ENCODE measurements around the gene PXYLP1. TPM values are rescaled to one million over a fixed set of nuclear protein-coding genes. Genes with fewer than 3 reads are reported as not detected.
"Not testable (repeated sequence)": the region's sequence is repeated elsewhere in the genome, so short reads cannot be mapped to it uniquely, and the experiment has no call there.

The PXYLP1 gene
- total RNA-seq, 1 donor = 9.1 TPM

DNA sequence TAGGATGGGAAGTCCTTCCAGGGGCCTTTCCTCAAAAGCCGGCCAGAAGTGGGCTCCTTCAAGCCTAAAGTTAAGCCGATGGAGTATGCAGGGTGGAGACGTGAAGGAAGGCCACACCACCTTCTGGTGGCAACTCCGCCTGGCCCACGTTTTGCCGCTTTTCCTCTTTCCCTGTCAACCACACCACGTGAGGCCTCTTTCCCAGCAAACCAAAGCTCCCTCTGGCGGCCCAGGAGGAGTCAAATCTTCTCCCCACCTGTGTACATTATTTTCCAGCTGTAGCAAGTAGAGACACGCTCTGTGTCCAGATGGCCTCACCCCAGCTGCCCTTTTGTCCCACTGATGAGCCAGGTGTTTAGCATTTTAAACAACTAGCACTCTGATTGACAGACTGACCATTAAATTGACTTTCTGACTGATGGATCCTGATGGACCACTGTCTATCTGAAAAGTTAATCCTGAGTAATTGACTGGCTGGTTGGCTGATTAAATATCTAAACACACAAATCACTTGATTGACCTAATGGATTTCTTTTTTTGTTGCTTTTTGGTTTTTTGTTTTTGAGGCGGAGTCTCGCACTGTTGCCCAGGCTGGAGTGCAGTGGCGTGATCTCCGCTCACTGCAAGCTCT lies 77.1 kb downstream of the PXYLP1 start:
- DNase-seq (ENCODE audit: low read depth) = peak; percentile 47
- TF ChIP-seq, protein P1, sequence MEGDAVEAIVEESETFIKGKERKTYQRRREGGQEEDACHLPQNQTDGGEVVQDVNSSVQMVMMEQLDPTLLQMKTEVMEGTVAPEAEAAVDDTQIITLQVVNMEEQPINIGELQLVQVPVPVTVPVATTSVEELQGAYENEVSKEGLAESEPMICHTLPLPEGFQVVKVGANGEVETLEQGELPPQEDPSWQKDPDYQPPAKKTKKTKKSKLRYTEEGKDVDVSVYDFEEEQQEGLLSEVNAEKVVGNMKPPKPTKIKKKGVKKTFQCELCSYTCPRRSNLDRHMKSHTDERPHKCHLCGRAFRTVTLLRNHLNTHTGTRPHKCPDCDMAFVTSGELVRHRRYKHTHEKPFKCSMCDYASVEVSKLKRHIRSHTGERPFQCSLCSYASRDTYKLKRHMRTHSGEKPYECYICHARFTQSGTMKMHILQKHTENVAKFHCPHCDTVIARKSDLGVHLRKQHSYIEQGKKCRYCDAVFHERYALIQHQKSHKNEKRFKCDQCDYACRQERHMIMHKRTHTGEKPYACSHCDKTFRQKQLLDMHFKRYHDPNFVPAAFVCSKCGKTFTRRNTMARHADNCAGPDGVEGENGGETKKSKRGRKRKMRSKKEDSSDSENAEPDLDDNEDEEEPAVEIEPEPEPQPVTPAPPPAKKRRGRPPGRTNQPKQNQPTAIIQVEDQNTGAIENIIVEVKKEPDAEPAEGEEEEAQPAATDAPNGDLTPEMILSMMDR (IDR thresholded peaks at IDR 0.05; ENCODE audit: insufficient read depth, low read length) = peak; percentile 60
- no peak overlapping the region for H3K4me3 ChIP-seq (ENCODE audit: low read depth, low read length)

DNA sequence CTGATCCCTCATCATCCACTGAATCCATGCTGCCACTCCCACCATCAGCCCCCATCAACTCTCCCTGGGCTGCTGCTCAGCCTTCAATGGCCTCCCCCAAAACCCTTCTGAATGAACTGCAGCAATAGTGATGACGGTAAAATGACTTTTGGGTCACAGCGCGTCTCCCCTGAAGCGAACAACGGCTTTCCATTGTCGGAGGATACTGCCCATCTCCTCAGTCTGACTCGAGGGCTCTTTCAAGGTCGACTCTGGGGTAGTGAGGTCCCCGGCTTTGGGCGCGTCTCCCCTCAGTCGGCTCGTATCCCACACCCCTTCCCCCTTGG lies 79.5 kb downstream of the PXYLP1 start:
- DNase-seq (ENCODE audit: low read depth) = no peak
- peak overlapping the region; percentile 90 for H3K4me3 ChIP-seq (ENCODE audit: low read depth, low read length)
- TF ChIP-seq, protein P1 (IDR thresholded peaks at IDR 0.05; ENCODE audit: insufficient read depth, low read length) = no peak

DNA sequence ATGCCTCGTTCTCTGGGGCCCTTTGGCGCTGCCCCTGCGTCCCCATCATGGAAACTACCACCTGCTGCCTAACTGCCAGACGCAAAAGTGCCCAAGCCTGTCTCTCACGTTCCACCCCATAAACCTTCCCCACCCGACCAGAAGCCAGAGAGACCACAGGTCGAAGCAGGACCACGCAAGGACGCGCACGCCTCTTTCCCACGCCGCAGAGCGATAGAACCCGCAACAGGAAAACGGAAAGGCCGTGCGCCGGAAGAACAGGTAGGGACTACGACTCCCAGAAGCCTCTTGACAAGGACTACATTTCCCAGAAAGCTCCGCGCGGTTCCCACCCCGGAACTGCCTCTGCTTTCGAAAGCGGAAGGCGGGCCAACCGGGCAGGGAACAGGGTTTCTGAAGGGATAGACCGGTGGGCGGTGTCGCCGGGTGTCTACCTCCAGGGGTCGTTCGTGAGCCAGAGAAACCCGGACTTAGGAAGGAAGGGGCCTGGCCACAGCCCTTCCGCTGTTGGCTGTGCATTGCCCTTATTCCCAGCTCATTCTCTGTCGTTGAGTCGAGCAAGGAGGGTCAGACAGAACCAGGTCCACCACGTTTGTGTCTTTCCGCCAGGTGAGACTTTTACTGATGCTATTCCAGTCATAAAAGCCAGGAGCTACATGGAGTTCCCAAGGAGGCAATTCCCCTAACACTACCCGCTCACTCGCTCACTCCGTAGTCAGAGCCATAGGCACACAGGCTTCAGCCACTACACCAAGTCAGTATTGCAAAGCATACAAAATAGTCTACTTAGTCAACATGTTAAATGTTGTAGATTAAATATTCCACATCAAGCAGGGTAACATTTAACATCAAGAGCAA lies 80.1 kb downstream of the PXYLP1 start:
- TF ChIP-seq, protein P1 (IDR thresholded peaks at IDR 0.05; ENCODE audit: insufficient read depth, low read length) = peak; percentile 80
- H3K4me3 ChIP-seq (ENCODE audit: low read depth, low read length) = peak overlapping the region; percentile 90
- peak; percentile 98 for DNase-seq (ENCODE audit: low read depth)

DNA sequence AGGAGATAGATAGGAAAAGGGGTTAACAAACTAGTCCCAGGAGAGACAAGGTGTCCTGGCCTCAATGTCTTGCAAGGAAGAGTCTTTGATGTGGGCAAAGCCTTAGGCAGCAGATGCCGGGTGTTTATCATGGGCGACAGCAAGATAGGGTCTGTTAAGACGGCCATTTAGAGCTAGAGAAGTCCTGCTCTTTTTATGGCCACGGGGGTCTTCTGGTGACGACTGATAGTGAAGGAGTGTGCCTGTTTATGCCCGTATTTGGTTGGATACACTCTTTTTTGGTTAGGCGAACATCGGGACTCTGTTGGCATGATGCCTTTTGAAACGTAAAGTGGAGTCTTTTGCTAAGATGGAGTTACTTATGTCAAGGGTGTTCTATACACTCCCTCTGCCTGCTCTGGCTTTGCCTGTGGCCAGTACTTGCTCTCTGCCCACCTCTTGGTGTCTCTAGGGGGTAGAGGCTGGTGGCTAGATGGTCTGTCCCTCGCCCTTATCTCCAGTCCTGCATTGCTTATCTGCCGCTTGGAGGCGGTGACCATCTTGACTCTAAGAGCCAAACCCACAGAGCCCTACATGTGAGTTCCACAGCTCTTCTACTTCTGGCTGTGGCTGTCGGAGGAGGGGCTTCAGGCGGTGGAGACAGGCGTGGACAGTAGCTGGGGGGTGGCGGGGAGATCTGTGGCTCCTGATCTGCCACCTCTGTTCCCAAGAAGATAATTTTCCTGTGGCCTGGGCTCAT lies 80.9 kb downstream of the PXYLP1 start:
- H3K4me3 ChIP-seq (ENCODE audit: low read depth, low read length) = peak overlapping the region; percentile 66
- TF ChIP-seq, protein P1 (IDR thresholded peaks at IDR 0.05; ENCODE audit: insufficient read depth, low read length) = no peak
- DNase-seq (ENCODE audit: low read depth) = no peak

DNA sequence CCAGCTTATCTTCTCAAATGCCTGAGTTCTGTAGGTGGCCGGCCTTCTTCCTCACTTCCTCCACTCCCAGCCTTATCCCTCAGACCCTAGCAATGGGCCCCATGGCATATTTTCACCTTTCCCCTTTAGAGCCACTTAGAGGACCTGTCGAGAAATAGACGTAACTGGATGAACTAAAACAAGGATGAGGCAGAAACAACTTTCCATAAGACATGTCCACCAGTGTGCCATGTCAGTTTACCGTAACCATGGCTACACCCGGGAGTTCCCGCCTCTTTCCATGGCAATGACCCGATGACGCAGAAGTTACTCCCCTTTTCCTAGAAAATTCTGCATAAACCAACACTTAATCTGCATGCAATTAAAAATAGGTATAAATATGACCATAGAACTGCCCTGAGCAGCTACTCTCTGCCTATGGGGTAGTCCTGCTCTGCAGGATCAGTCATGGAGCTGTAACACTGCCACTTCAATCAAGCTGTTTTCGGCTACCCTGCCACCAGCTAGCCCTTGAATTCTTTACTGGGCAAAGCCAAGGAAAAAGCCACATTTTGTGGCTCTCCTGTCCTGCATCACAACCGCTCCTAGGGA lies 81.6 kb downstream of the PXYLP1 start:
- DNase-seq (ENCODE audit: low read depth) = no peak
- TF ChIP-seq, protein P1 (IDR thresholded peaks at IDR 0.05; ENCODE audit: insufficient read depth, low read length) = no peak
- H3K4me3 ChIP-seq (ENCODE audit: low read depth, low read length) = no peak overlapping the region

DNA sequence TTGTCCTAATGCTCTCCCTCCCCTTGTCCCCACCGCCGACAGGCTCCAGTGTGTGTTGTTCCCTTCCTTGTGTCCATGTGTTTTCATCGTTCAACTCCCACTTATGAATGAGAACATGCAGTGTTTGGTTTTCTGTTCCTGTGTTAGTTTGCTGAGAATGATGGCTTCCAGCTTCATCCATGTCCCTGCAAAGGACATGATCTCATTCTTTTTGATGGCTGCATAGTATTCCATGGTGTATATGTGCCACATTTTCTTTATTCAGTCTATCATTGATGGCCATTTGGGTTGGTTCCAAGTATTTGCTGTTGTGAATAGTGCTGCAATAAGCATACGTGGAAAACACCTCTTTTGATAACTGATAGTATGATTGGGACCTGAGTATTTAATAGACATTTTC lies 82.8 kb downstream of the PXYLP1 start:
- not testable (repeated sequence) for DNase-seq (ENCODE audit: low read depth); H3K4me3 ChIP-seq (ENCODE audit: low read depth, low read length)

DNA sequence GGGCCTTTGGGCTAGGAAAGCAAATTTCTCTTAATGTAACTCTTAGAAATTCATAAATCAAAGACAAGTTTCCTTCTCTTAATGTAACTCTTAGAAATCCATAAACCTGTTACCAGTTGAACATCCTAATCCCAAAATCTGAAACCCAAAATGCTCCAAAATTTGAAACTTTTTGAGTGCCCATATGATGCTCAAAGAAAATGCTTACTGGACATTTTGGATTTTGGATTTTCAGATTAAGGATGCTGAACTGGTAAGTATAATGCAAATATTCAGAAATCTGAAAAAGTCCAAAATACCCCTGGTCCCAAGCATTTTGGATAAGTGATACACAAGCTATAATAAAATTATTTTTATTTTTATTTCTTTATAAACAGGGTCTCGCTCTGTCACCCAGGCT lies 85.2 kb downstream of the PXYLP1 start:
- TF ChIP-seq, protein P1 (IDR thresholded peaks at IDR 0.05; ENCODE audit: insufficient read depth, low read length) = no peak
- no peak for DNase-seq (ENCODE audit: low read depth)
- no peak overlapping the region for H3K4me3 ChIP-seq (ENCODE audit: low read depth, low read length)

All from fibroblast of the aortic adventitia (primary cell).